ENCODE measurements around the gene NTPCR. TPM values are rescaled to one million over a fixed set of nuclear protein-coding genes. Genes with fewer than 3 reads are reported as not detected.

The NTPCR gene
- total and polyA plus RNA-seq, 7 donors, result 34.8 to 75.1 (median 65.0) TPM

GRCh38 chr1:232993555-232993954, 43.1 kb downstream of the NTPCR start:
- no peak for TF ChIP-seq CTCF (IDR thresholded peaks at IDR 0.05)
- Histone ChIP-seq H3K4me3 (no peak overlapping the region), H3K27me3 (ENCODE audit: insufficient read depth in 3 of 3, low read length in 2 of 3) (no peaks in the 10 kb centered on the region), H3K27ac (no peak overlapping the region), H3K9me3 (no peaks in the 10 kb centered on the region), H3K4me1 (peaks cover 6% of the 10 kb centered on the region), H3K36me3 (ENCODE audit: insufficient read depth in 1 of 2, low read depth in 1 of 2) (no peaks in the 10 kb centered on the region)
- DNase-seq (no peak), ATAC-seq (no peak)
- 97 to 98% (median 97%) methylated on average over 3 of the region's 3 CpGs for WGBS, 3 donors
- intact Hi-C loops (cut with DNase I), result no loop called here

- no peak for ATAC-seq
- intact Hi-C loops (cut with DNase I), result no loop called here
- no peaks in the 10 kb centered on the region for H3K4me1 ChIP-seq
- no peaks in the 10 kb centered on the region for H3K36me3 ChIP-seq (ENCODE audit: insufficient read depth in 1 of 2, low read depth in 1 of 2)
- no peak overlapping the region for H3K4me3 ChIP-seq
- no peaks in the 10 kb centered on the region for H3K27me3 ChIP-seq (ENCODE audit: insufficient read depth in 3 of 3, low read length in 2 of 3)
- no peak overlapping the region for H3K27ac ChIP-seq
- no peak for TF ChIP-seq CTCF (IDR thresholded peaks at IDR 0.05)
- DNase-seq, result no peak
- no peaks in the 10 kb centered on the region for H3K9me3 ChIP-seq
- WGBS, 3 donors, result 64 to 86% (median 68%) methylated on average over 2 of the region's 2 CpGs
These were observed 44.8 kb downstream of the NTPCR start for GRCh38 chr1:232995189-232995588.

DNA sequence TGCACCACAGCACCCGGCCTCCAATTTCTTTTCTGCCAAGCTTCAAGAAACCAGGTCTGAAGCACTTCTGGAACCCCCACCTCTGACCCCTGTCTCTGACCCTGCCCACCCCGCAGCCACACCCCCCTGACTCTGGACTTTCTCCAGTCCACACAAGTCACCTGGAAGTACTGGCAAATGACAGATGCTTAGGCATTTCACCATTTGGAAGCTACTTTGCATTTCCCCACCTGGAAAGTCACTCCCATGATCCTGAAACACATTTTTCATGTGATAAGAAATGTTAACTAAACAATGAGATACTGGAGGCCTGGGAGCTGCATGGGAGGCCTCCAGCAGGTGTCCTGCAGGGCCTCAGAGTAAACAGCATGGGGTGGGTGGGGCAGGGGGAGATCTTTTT, 45.7 kb downstream of the NTPCR start:
- no peaks in the 10 kb centered on the region for H3K9me3 ChIP-seq
- DNase-seq (no peak), ATAC-seq (no peak)
- TF ChIP-seq CTCF (IDR thresholded peaks at IDR 0.05), result no peak
- no peak overlapping the region for H3K27ac ChIP-seq
- WGBS, 3 donors, result 89 to 97% (median 95%) methylated on average over 2 of the region's 2 CpGs
- intact Hi-C loops (cut with DNase I), result no loop called here
- no peaks in the 10 kb centered on the region for H3K4me1 ChIP-seq
- H3K4me3 ChIP-seq, result no peak overlapping the region
- no peaks in the 10 kb centered on the region for H3K27me3 ChIP-seq (ENCODE audit: insufficient read depth in 3 of 3, low read length in 2 of 3)
- no peaks in the 10 kb centered on the region for H3K36me3 ChIP-seq (ENCODE audit: insufficient read depth in 1 of 2, low read depth in 1 of 2)

- Histone ChIP-seq H3K9me3 (no peaks in the 10 kb centered on the region), H3K4me1 (no peaks in the 10 kb centered on the region), H3K27ac (no peak overlapping the region), H3K36me3 (ENCODE audit: insufficient read depth in 1 of 2, low read depth in 1 of 2) (no peaks in the 10 kb centered on the region), H3K4me3 (no peak overlapping the region), H3K27me3 (ENCODE audit: insufficient read depth in 3 of 3, low read length in 2 of 3) (no peaks in the 10 kb centered on the region)
- 91 to 93% (median 93%) methylated on average over 15 of the region's 15 CpGs for WGBS, 3 donors
- DNase-seq (no peak), ATAC-seq (no peak)
- TF ChIP-seq CTCF (IDR thresholded peaks at IDR 0.05), result no peak
- intact Hi-C loops (cut with DNase I), result no loop called here
These were observed 47.7 kb downstream of the NTPCR start for GRCh38 chr1:232998138-232998537.

- H3K4me3 ChIP-seq, result no peak overlapping the region
- TF ChIP-seq CTCF (IDR thresholded peaks at IDR 0.05), result no peak
- no peaks in the 10 kb centered on the region for H3K27me3 ChIP-seq (ENCODE audit: insufficient read depth in 3 of 3, low read length in 2 of 3)
- no peak for DNase-seq
- 65 to 87% (median 67%) methylated on average over 3 of the region's 3 CpGs for WGBS, 3 donors
- ATAC-seq, result no peak
- H3K9me3 ChIP-seq, result no peaks in the 10 kb centered on the region
- intact Hi-C loops (cut with DNase I), result no loop called here
- no peak overlapping the region for H3K27ac ChIP-seq
- no peaks in the 10 kb centered on the region for H3K4me1 ChIP-seq
- H3K36me3 ChIP-seq (ENCODE audit: insufficient read depth in 1 of 2, low read depth in 1 of 2), result no peaks in the 10 kb centered on the region
These were observed 48.2 kb downstream of the NTPCR start for GRCh38 chr1:232998646-232999045.
